HG02610 (cell line): ENCODE results near the gene CRTC1.

Experiments used
- ATAC-seq: cut with Tn5 transposase; IDR thresholded peaks from one replicate; pipeline ENCODE4 v1.9.1; 2021; ENCODE audit warnings: mild to moderate bottlenecking, moderate library complexity; ENCODE audit not compliant: unreplicated experiment

Gene CRTC1

GRCh38 chr19:18765224-18765623, 81.7 kb downstream of the CRTC1 start:
- ATAC-seq = no peak

GRCh38 chr19:18768046-18768771, 84.7 kb downstream of the CRTC1 start:
- ATAC-seq = no peak

- ATAC-seq = no peak
Observed at GRCh38 chr19:18768997-18769891, 85.8 kb downstream of the CRTC1 start.

GRCh38 chr19:18769989-18770528, 86.6 kb downstream of the CRTC1 start:
- no peak for ATAC-seq

DNA sequence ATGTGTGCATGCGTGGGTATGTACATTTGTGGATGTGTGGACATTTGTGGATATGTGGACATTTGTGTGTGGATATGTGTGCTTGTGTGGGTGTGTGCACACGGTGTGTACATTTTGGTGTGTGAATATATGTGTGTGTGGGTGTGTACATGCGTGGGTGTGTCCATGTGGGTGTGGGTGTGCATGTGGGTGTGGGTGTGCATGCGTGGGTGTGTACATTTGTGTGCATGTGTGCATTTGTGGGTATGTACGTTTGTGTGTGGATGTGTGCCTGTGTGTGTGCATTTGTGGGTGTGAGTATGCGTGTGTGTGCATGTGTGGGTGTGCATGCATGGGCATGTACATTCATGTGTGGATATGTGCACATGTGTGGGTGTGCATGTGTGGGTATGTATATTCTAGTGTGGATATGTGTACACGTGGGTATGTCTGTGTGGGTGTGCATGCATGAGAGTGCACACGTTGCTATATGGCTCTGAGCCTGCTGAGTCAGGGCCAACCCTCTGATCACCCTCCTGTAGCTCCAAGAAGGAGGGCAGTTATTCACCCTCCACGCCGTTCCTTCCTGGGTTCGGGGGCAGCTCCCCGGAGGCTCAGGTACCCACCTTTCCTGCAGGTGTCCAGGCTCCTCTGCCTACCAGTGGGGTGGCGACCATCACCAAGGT, 87.3 kb downstream of the CRTC1 start:
- no peak for ATAC-seq

GRCh38 chr19:18771328-18772242, 88.1 kb downstream of the CRTC1 start:
- no peak for ATAC-seq

GRCh38 chr19:18772620-18773587, 89.4 kb downstream of the CRTC1 start:
- ATAC-seq = no peak

DNA sequence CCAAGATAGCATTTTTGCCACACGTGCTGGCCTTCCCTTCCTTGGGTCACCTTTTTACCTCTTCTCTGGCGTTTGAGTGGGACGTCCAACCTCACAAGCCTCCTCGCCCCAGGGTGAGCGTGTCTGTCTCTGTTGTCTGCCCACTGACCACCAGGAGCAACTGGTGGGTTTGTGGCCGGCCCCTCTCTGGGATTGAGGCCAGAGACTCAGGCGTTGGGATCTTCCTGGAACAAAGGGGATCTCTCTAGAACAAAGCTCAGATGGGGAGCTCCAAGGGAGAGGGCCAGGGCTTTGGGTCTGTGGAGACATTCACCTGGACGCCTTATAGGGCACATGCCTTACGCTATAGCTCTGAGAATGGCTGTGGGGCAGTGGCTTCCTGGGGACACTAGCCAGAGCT, 90.2 kb downstream of the CRTC1 start:
- ATAC-seq = no peak

DNA sequence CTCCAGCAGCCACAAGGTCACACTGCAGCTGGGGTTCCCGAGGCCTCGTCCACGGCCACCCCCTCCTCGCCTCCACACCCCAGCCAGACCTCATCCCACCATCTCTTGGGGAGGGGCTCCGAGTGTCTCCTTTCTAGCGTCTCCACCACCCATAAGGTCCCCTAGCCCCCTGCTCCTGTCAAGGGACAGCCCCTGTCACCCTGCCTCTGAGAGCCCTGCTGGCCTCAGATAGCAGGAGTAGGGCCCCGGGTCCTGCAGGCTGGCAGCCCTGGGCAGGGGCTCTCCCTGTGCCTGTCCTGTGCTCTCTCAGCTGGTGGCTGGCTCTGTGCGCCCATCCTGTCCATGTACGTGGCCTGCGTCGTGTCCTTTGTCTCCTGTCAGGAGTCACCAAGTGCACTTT, 90.6 kb downstream of the CRTC1 start:
- ATAC-seq = no peak

- no peak for ATAC-seq
Observed at GRCh38 chr19:18774782-18775444, 91.4 kb downstream of the CRTC1 start.

- ATAC-seq = no peak
Observed at GRCh38 chr19:18775586-18776287, 92.3 kb downstream of the CRTC1 start.

DNA sequence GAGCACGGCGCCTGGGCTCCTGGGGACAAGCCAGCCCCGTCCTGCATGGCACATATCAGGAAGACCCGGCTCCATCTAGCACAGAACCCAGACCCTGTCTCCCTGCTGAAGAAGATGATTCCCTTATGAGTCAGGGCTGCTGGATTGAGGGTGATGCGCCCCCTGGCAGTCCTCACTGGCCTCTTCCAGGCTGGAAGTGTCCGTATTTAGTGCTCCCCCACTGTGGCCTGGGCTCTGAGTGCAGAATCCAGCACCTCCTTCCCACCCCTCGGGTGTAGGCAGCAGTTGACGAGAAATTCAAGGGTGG, 92.8 kb downstream of the CRTC1 start:
- no peak for ATAC-seq

- no peak for ATAC-seq
Observed at GRCh38 chr19:18776736-18777135, 93.3 kb downstream of the CRTC1 start.

DNA sequence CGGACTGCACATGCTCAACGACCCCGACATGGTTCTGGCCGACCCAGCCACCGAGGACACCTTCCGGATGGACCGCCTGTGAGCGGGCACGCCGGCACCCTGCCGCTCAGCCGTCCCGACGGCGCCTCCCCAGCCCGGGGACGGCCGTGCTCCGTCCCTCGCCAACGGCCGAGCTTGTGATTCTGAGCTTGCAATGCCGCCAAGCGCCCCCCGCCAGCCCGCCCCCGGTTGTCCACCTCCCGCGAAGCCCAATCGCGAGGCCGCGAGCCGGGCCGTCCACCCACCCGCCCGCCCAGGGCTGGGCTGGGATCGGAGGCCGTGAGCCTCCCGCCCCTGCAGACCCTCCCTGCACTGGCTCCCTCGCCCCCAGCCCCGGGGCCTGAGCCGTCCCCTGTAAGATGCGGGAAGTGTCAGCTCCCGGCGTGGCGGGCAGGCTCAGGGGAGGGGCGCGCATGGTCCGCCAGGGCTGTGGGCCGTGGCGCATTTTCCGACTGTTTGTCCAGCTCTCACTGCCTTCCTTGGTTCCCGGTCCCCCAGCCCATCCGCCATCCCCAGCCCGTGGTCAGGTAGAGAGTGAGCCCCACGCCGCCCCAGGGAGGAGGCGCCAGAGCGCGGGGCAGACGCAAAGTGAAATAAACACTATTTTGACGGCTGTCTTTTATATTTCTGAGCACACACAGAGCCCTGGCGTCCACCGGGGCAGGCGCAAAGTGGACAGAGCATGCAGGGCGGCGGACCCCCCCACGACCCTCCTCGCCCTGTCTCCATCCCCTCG, 94.0 kb downstream of the CRTC1 start:
- no peak for ATAC-seq

DNA sequence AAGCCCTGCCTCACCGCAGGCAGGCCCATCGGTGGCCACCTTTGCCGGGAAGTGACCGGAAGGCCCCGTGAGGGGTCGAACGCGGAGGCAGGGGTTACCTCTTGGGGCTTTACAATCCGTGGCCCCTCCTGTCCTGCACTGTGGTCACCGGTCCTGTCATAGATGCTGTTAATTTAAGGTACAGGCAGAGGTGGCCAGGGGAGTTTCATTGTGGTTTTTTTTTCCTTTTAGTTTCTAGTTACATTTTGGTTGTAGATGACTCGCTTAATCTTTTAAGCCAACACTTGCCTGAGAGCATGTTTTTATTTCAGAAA, 94.6 kb downstream of the CRTC1 start:
- ATAC-seq = no peak

DNA sequence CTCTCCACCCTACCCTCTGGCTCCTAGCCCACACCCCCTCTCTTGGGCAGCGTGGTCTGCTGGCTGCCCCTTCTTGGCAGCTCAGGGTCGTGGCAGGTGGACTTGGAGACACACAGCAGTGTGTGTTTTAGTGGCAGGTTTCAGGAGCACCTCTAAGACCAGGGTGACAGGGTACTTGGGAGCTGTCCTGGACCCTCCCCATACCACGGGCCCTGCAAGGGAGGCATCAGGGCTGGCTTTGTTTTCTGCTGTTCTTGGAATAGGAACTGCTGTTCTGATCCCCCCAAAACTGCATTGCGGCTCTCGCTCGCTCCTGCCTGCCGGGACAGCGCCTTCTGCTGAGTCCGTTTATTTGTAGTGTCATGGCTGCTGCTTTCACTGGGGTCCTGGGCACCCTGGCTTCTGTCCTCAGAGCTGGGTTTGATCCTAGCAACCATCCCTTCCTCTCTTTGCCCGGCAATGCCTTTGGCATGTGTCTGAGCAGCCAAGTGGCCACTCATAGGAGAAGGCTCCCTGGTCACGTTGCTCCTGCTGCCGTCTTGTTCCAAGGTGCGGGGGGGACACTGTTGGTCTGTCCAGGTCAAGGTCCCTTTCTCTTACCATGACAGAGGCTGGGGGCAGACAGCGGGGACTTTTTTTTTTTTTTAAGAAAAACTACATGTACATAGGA, 95.5 kb downstream of the CRTC1 start:
- no peak for ATAC-seq

DNA sequence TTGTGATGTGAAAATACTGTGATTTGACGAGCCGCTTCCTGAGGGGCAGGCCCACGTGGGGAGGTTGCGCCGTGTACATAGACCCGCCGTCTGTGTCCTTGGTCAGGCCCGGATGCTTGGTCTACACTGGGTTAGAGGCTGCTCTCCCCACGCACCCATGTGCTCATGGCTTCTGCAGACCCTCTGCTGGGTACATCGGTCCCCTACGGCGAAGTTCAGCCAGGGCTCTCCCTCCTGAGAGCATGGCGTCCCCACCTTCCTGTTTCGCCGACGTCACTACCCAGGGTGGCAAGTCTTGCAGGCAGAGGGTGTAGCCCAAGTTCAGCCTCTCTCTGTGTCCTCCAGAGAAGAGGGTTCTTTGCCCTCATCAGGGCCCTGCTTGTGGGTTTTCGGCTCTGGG, 96.6 kb downstream of the CRTC1 start:
- ATAC-seq = no peak
